HFF-Myc (cell line): ENCODE data around the gene TIMM10B.

Source experiments
- DNase-seq: peaks from one replicate; pipeline ENCODE4 v3.0.0-alpha.2; 2011; ENCODE audit warnings: low read depth; ENCODE audit errors: extremely low read depth
- H3K4me3 ChIP-seq: replicated peaks from 2 replicates; pipeline ENCODE4 v1.5.1; 2011; ENCODE audit warnings: low read depth, mild to moderate bottlenecking, control low read depth, low read length
- CTCF ChIP-seq: IDR thresholded peaks from 2 replicates; pipeline ENCODE4 v1.5.1; 2012; ENCODE audit warnings: mild to moderate bottlenecking, low read depth, low read length, control low read depth; ENCODE audit errors: missing control alignments

The TIMM10B gene

DNA sequence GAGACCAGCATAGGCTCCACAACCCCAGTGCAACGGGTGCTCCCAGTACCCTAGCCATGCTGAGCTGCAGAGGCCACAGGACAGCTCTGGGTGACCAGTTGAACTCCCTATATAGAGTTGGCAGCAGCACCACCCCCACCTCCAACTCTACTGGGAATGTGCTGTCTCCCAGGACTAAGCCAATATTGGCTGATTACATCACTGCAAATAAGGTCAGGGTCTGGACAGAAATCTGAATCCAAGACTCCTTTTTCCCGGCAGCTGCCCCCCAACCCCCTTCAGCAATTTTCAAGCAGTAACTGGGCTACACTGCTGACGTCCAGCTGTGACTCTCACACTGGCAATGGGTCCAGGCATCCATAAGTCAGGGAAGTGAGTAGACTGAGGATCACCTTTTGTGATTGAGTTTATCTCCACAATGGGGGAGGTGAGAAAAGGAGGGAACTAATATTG is 40.4 kb upstream of the TIMM10B start, which contains the start of gene HPX:
Gene HPX, minus strand, starts transcription at position 82 of the 453 bp plus-strand sequence. Its CDS starts 24 bp downstream, at position 58.
- no peak within 1 kb of the TSS for H3K4me3 ChIP-seq
- no peak for DNase-seq
- TF ChIP-seq CTCF = no peak

DNA sequence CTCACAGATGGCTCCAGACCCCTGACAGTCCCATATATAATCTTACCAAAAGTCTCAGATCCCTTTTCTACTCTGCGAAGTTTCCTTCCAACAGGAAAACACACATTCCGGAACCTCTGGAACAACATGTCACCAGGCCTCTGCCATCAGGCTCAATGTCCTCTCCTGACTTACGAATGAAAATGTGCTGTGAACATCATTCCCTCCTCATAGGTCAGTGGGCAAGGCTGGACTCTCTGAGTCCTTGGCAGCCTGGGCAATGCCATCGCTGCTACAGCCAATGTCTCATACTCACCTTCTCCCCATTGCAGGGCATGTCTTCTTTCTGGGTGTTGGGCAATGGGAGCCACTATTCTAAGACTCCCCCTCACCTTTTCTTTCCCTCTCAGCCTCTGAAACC is 38.9 kb upstream of the TIMM10B start:
- TF ChIP-seq CTCF = no peak
- no peak overlapping the region for H3K4me3 ChIP-seq
- DNase-seq = no peak

GRCh38 chr11:6443269-6444003 is 37.9 kb upstream of the TIMM10B start:
- no peak for DNase-seq
- peak; percentile 90 for TF ChIP-seq CTCF
- H3K4me3 ChIP-seq = no peak overlapping the region

DNA sequence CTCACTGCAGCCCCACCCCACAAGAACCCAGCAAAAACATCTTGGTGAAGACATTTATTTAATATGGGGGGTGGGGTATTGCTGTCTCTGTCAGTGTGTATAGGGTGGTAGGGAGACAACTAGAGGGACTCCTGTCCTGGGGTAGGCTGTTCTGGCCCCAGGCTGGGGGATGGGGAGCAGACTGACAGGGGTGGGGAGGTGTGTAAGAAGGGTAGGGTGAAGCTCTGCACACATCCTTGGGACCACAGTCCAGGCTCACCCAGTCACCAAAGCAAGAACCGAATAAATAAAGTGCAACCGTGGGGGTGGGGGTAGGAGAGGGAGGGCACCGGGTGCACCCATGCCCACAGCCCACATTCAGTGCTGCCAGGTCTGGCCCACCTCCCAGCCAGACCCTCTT is 32.7 kb upstream of the TIMM10B start:
- no peak for TF ChIP-seq CTCF
- H3K4me3 ChIP-seq = no peak overlapping the region
- DNase-seq = no peak

DNA sequence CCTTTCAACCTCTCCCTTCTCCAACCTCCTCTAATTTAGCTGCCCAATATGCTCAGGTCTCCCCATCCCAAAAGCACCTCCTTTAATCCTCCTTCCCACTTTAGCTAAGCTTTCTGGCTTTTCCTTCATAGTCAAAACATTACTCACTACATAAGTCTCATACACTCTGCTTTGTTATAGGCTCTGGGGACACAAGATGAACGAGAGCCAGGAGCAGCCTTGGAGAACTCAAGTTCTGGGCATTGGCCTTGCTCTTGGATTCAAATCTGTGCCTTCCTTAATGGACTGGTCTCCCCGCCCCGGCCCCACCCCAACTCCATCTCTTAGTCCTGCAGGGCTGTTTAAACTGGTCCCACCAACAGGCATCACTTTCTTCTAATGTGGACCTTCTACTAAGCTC is 29.1 kb upstream of the TIMM10B start:
- no peak overlapping the region for H3K4me3 ChIP-seq
- no peak for TF ChIP-seq CTCF
- no peak for DNase-seq

DNA sequence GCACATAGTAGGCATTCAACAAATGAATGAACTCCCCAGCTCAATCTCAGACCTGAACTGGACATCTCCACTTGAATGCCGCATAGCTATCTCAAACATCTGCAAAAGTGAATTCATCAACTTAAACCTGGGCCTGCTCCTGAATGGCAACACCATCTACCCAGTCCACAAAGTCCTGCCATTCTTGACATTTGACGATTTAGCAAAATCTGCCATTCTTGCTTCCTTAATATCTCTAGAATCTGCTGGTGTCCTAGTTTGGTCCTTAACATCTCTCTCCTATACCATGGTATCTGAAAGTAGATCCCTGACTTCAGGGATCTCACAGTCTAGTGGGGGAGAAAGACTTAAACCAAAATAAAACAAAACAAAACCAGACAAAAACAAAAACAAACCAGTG is 28.1 kb upstream of the TIMM10B start:
- DNase-seq = no peak
- H3K4me3 ChIP-seq = no peak overlapping the region
- TF ChIP-seq CTCF = no peak
